Measurements from ENCODE around the gene IL18RAP.

IL18RAP gene

DNA sequence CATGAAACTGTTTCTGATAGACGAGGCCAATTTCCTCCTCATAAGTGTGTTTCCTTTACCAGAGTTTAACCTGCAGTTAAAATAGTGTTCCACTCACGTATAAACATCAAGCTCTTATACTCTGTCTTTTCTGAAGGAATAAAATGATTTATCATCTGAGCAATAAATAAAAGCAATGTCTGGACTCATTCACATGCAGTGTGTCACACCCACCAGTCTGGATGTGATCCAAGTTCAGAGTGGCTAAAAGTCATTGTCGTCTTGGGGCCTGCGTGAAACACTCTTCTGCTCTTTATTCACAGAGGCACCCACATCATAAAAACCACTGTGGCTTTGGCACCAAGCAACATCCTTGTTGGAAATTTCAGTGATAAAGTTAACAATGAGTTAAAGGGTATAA, 30.5 kb downstream of the IL18RAP start:
- H3K9ac ChIP-seq, result no peak overlapping the region
- no peak overlapping the region for H2AFZ ChIP-seq (ENCODE audit: low read depth)
- no peaks in the 10 kb centered on the region for H3K27me3 ChIP-seq (ENCODE audit: insufficient read depth, low read depth)
- H3K4me2 ChIP-seq, result no peak overlapping the region
- TF ChIP-seq, protein P1, sequence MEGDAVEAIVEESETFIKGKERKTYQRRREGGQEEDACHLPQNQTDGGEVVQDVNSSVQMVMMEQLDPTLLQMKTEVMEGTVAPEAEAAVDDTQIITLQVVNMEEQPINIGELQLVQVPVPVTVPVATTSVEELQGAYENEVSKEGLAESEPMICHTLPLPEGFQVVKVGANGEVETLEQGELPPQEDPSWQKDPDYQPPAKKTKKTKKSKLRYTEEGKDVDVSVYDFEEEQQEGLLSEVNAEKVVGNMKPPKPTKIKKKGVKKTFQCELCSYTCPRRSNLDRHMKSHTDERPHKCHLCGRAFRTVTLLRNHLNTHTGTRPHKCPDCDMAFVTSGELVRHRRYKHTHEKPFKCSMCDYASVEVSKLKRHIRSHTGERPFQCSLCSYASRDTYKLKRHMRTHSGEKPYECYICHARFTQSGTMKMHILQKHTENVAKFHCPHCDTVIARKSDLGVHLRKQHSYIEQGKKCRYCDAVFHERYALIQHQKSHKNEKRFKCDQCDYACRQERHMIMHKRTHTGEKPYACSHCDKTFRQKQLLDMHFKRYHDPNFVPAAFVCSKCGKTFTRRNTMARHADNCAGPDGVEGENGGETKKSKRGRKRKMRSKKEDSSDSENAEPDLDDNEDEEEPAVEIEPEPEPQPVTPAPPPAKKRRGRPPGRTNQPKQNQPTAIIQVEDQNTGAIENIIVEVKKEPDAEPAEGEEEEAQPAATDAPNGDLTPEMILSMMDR (conservative IDR thresholded peaks at IDR 0.05; ENCODE audit: low read depth, low read length), result no peak
- no peak overlapping the region for H3K27ac ChIP-seq
- no peak overlapping the region for H3K4me3 ChIP-seq (IDR thresholded peaks at IDR 0.05; ENCODE audit: insufficient read depth, low read depth, low read length)
- no peaks in the 10 kb centered on the region for H3K36me3 ChIP-seq (ENCODE audit: insufficient read depth)
- H3K4me1 ChIP-seq (ENCODE audit: low read depth, poor library complexity, severe bottlenecking), result peaks cover 5% of the 10 kb centered on the region
- no peaks in the 10 kb centered on the region for H3K79me2 ChIP-seq (ENCODE audit: insufficient read depth, low read depth)
- H4K20me1 ChIP-seq (ENCODE audit: insufficient read depth), result no peaks in the 10 kb centered on the region

DNA sequence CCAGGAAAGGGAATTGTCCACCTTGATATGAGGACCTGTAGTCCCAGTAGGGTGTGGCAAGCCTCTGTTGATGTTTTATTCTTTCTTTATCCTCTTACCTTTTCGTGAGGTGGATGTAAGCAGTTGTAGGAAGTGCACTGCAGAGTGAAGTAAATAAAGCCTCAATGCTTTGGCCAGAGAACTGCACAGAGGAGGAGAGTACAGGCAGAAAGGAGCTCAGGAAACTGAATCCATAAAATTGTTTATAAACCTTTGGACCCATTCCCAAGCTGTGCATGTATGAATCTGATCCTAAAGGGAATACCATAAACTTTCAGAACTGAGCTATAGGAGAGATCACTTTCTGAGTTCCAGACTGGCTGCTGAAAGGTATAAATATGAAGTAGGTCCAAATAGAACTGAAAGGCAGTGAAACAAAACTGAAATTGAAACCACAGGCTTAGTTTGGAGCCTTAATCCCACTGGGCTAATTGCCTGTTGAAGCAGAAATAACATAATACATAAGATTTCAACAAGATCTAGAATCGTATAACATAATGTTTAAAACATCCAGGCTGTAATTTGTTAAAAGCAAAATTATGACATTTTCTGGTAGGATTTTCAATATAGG, 32.2 kb downstream of the IL18RAP start:
- no peak overlapping the region for H2AFZ ChIP-seq (ENCODE audit: low read depth)
- TF ChIP-seq, protein P1 (conservative IDR thresholded peaks at IDR 0.05; ENCODE audit: low read depth, low read length), result no peak
- no peak overlapping the region for H3K27ac ChIP-seq
- H3K79me2 ChIP-seq (ENCODE audit: insufficient read depth, low read depth), result no peaks in the 10 kb centered on the region
- no peak overlapping the region for H3K9ac ChIP-seq
- H3K4me2 ChIP-seq, result no peak overlapping the region
- no peaks in the 10 kb centered on the region for H3K27me3 ChIP-seq (ENCODE audit: insufficient read depth, low read depth)
- no peaks in the 10 kb centered on the region for H4K20me1 ChIP-seq (ENCODE audit: insufficient read depth)
- H3K4me3 ChIP-seq (IDR thresholded peaks at IDR 0.05; ENCODE audit: insufficient read depth, low read depth, low read length), result no peak overlapping the region
- H3K36me3 ChIP-seq (ENCODE audit: insufficient read depth), result no peaks in the 10 kb centered on the region
- H3K4me1 ChIP-seq (ENCODE audit: low read depth, poor library complexity, severe bottlenecking), result peaks cover 5% of the 10 kb centered on the region

DNA sequence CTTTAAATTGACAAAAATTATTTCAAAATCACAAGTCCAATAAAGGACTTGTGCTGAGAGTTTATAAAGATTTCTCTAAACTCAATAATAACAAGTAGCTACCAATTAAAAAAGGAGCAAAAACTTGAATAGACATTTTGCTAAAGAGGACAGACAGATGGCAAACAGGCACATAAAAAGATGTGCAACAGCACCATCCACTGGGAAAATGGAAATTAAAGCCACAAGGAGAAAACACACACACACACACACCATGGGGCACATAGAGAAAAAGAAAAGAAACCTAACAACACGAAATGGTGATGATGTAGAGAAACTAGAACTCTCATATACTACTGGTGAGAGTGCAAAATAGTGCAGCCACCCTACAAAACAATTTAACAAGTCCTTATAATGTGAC, 37.5 kb downstream of the IL18RAP start:
- Histone ChIP-seq H3K4me3 (IDR thresholded peaks at IDR 0.05; ENCODE audit: insufficient read depth, low read depth, low read length) (no peak overlapping the region), H3K4me1 (ENCODE audit: low read depth, poor library complexity, severe bottlenecking) (no peaks in the 10 kb centered on the region), H3K4me2 (no peak overlapping the region), H2AFZ (ENCODE audit: low read depth) (no peak overlapping the region), H3K36me3 (ENCODE audit: insufficient read depth) (no peaks in the 10 kb centered on the region), H3K79me2 (ENCODE audit: insufficient read depth, low read depth) (no peaks in the 10 kb centered on the region), H3K27me3 (ENCODE audit: insufficient read depth, low read depth) (no peaks in the 10 kb centered on the region), H3K27ac (no peak overlapping the region), H4K20me1 (ENCODE audit: insufficient read depth) (no peaks in the 10 kb centered on the region), H3K9ac (no peak overlapping the region)
- TF ChIP-seq, protein P1 (conservative IDR thresholded peaks at IDR 0.05; ENCODE audit: low read depth, low read length), result no peak

DNA sequence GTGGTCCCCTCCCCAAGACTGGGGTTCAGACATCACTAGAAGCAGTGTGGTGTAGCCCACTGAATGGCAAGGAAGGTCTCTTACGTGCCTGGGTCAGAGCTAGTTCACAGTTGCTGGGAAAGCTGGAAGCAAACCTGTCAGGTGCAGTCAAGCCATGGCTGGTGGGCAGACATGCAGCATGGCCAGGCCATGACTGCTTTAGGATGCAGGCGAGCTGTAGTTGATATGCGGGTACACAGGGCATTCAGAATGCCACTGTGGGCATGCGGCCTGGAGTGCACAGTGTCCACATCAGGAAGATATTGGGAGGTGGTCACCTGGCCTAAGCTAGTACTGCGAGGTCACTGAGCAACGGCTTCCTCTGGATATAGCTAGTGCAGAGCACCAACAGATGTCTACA, 38.2 kb downstream of the IL18RAP start:
- Histone ChIP-seq H3K4me1 (ENCODE audit: low read depth, poor library complexity, severe bottlenecking) (no peaks in the 10 kb centered on the region), H4K20me1 (ENCODE audit: insufficient read depth) (no peaks in the 10 kb centered on the region), H3K9ac (no peak overlapping the region), H2AFZ (ENCODE audit: low read depth) (no peak overlapping the region), H3K79me2 (ENCODE audit: insufficient read depth, low read depth) (no peaks in the 10 kb centered on the region), H3K36me3 (ENCODE audit: insufficient read depth) (no peaks in the 10 kb centered on the region), H3K4me2 (no peak overlapping the region), H3K4me3 (IDR thresholded peaks at IDR 0.05; ENCODE audit: insufficient read depth, low read depth, low read length) (no peak overlapping the region), H3K27me3 (ENCODE audit: insufficient read depth, low read depth) (no peaks in the 10 kb centered on the region), H3K27ac (no peak overlapping the region)
- TF ChIP-seq, protein P1 (conservative IDR thresholded peaks at IDR 0.05; ENCODE audit: low read depth, low read length), result no peak

All from KMS-11 (cell line).